HCT116 (cell line): Measurements from ENCODE around the gene SF3B5. TPM values are rescaled to one million over a fixed set of nuclear protein-coding genes. Genes with fewer than 3 reads are reported as not detected.

Experiments used
- ATAC-seq: fragments of 200-7000 bp; cut with Tn5 transposase; 2 replicates; pipeline ENCODE4 v1.9.1; 2020; ENCODE audit warnings: mild to moderate bottlenecking, moderate library complexity
- BruUV-seq: library from RNA; stranded (reverse); fragments of 400-500 nt; replicated peaks from 2 replicates; lab custom pipeline; 2021; lab: Mats Ljungman, UMichigan
- CTCF ChIA-PET: fragments of 300-600 bp; sonication (Branson Sonifier 250); formaldehyde crosslinking; loops from one replicate; lab custom pipeline; 2021; ENCODE audit warnings: antibody characterized with exemption; lab: Charles Lee
- POLR2A ChIA-PET: fragments of 300-600, 350-600 bp; sonication (Branson Sonifier 250); formaldehyde crosslinking; loops from one replicate; lab custom pipeline; 2021; ENCODE audit warnings: antibody characterized with exemption; lab: Charles Lee
- RAD21 ChIA-PET, 2 experiments: fragments of 300-600 bp; sonication (Branson Sonifier 250); formaldehyde crosslinking; loops; one replicate each; lab custom pipeline; 2023; ENCODE audit warnings: low total read pairs in 2 of 2; ENCODE audit not compliant: uncharacterized antibody in 2 of 2, unreplicated experiment in 2 of 2, low non-redundant PET in 1 of 2; lab: Charles Lee
- DNase-seq: peaks from one replicate; pipeline ENCODE4 v3.0.0-alpha.2; 2010; ENCODE audit warnings: low read depth, low spot score
- H2AFZ ChIP-seq: fragments of 200-600 bp; shearing (Covaris generic), sonication (generic); 2 replicates; pipeline ENCODE4 v1.6.1; 2017; ENCODE audit warnings: low read depth, mixed run types, mixed read lengths, antibody characterized with exemption, low read length; ENCODE audit not compliant: poor library complexity, severe bottlenecking
- H3K27ac ChIP-seq: 2 replicates; pipeline ENCODE4 v1.5.1; 2012; ENCODE audit warnings: low read depth, low read length
- H3K27me3 ChIP-seq: fragments of 200-600 bp; sonication (generic); 2 replicates; pipeline ENCODE4 v1.6.1; 2016; ENCODE audit warnings: mixed run types, low read length, mixed read lengths; ENCODE audit not compliant: insufficient read depth
- H3K36me3 ChIP-seq, 2 experiments: fragments of 200-500 bp in 1 of 2; fragments of 200-600 bp in 1 of 2; sonication (Bioruptor generic) in 1 of 2; sonication (generic) in 1 of 2; 2 replicates each; pipeline versions ENCODE4 v1.5.1 to v1.6.1; 2014 to 2016; ENCODE audit warnings: low read length in 2 of 2, inconsistent platforms in 1 of 2, mixed read lengths in 1 of 2, mixed run types in 1 of 2; ENCODE audit not compliant: insufficient read depth in 2 of 2, control insufficient read depth in 1 of 2
- H3K4me1 ChIP-seq, 2 experiments: fragments of 200-600 bp in 1 of 2; sonication (generic) in 1 of 2; 2 replicates each; pipeline versions ENCODE4 v1.5.1 to v1.6.1; 2012 to 2017; ENCODE audit warnings: low read length in 2 of 2, inconsistent platforms in 1 of 2, mild to moderate bottlenecking in 1 of 2, mixed read lengths in 1 of 2, mixed run types in 1 of 2, moderate library complexity in 1 of 2; ENCODE audit not compliant: insufficient read depth in 2 of 2, control insufficient read depth in 1 of 2
- H3K4me2 ChIP-seq: fragments of 200-600 bp; sonication (generic); 2 replicates; pipeline ENCODE4 v1.6.1; 2017; ENCODE audit warnings: mixed run types, low read length, mixed read lengths
- H3K4me3 ChIP-seq, 2 experiments: fragments of 200-600 bp in 1 of 2; sonication (generic) in 1 of 2; replicated peaks in 1 of 2; 2 replicates each; pipeline ENCODE4 v1.5.1; 2011 to 2016; ENCODE audit warnings: low read length in 2 of 2, control low read depth in 1 of 2, low read depth in 1 of 2, mild to moderate bottlenecking in 1 of 2, mixed read lengths in 1 of 2, mixed run types in 1 of 2
- H3K79me2 ChIP-seq: fragments of 200-600 bp; sonication (generic); 2 replicates; pipeline ENCODE4 v1.6.1; 2017; ENCODE audit warnings: mild to moderate bottlenecking, mixed run types, low read length, moderate library complexity, mixed read lengths; ENCODE audit not compliant: insufficient read depth
- H3K9ac ChIP-seq: fragments of 200-600 bp; sonication (generic); 2 replicates; pipeline ENCODE4 v1.6.1; 2016; ENCODE audit warnings: low read length, mixed read lengths
- H3K9me2 ChIP-seq: fragments of 200-600 bp; sonication (generic), shearing (Covaris generic); 2 replicates; pipeline ENCODE4 v1.6.1; 2017; ENCODE audit warnings: mixed run types, mild to moderate bottlenecking, moderate library complexity; ENCODE audit not compliant: insufficient read depth
- H3K9me3 ChIP-seq, 2 experiments: fragments of 200-500 bp in 1 of 2; fragments of 200-600 bp in 1 of 2; sonication (Bioruptor generic) in 1 of 2; sonication (generic) in 1 of 2; 2 replicates each; pipeline ENCODE4 v1.6.1; 2014 to 2017; ENCODE audit warnings: low read length in 2 of 2, mixed read lengths in 2 of 2, inconsistent platforms in 1 of 2, low read depth in 1 of 2, mild to moderate bottlenecking in 1 of 2, mixed run types in 1 of 2, moderate library complexity in 1 of 2; ENCODE audit not compliant: control insufficient read depth in 1 of 2, insufficient read depth in 1 of 2
- H4K20me1 ChIP-seq: fragments of 200-600 bp; sonication (generic), shearing (Covaris generic); 2 replicates; pipeline ENCODE4 v1.6.1; 2017; ENCODE audit warnings: mixed run types, mild to moderate bottlenecking, moderate library complexity; ENCODE audit not compliant: insufficient read depth
- ATF3 ChIP-seq: IDR thresholded peaks from 2 replicates; pipeline ENCODE4 v1.6.1; 2012
- CBX3 ChIP-seq: IDR thresholded peaks from 2 replicates; pipeline ENCODE4 v1.6.1; 2012; ENCODE audit warnings: low read depth
- EGR1 ChIP-seq: IDR thresholded peaks from 2 replicates; pipeline ENCODE4 v1.6.1; 2012; ENCODE audit warnings: low read depth
- ELF1 ChIP-seq: IDR thresholded peaks from 2 replicates; pipeline ENCODE4 v1.6.1; 2012; ENCODE audit warnings: low read depth, borderline replicate concordance
- EZH2 ChIP-seq: fragments of 200-600 bp; sonication (generic); IDR thresholded peaks from 2 replicates; pipeline ENCODE4 v1.6.1; 2017; ENCODE audit warnings: antibody characterized with exemption, mixed run types
- FOSL1 ChIP-seq: IDR thresholded peaks from 2 replicates; pipeline ENCODE4 v1.6.1; 2012; ENCODE audit warnings: low read depth
- JUND ChIP-seq: IDR thresholded peaks from 2 replicates; pipeline ENCODE4 v1.6.1; 2012
- POLR2AphosphoS5 ChIP-seq: IDR thresholded peaks from 2 replicates; pipeline ENCODE4 v1.6.1; 2011; ENCODE audit warnings: mild to moderate bottlenecking, low read depth, low read length, moderate library complexity
- RAD21 ChIP-seq: IDR thresholded peaks from 2 replicates; pipeline ENCODE4 v1.6.1; 2012; ENCODE audit warnings: low read depth, mild to moderate bottlenecking
- SIN3A ChIP-seq: IDR thresholded peaks from 2 replicates; pipeline ENCODE4 v1.6.1; 2012; ENCODE audit warnings: low read depth
- TCF7L2 ChIP-seq: IDR thresholded peaks from 2 replicates; pipeline ENCODE4 v1.7.0; 2011; ENCODE audit warnings: borderline replicate concordance, inconsistent platforms; ENCODE audit not compliant: insufficient read depth, insufficient read length; ENCODE audit errors: extremely low read depth
- YY1 ChIP-seq: IDR thresholded peaks from 2 replicates; pipeline ENCODE4 v1.6.1; 2011; ENCODE audit warnings: low read length, low read depth, moderate library complexity, mild to moderate bottlenecking; ENCODE audit not compliant: insufficient replicate concordance; ENCODE audit errors: extremely low read depth
- ZBTB33 ChIP-seq: IDR thresholded peaks from 2 replicates; pipeline ENCODE4 v1.6.1; 2011; ENCODE audit warnings: mild to moderate bottlenecking, low read length, moderate library complexity; ENCODE audit not compliant: insufficient replicate concordance; ENCODE audit errors: extremely low read depth
- ZFX ChIP-seq: fragments of 450-650 bp; IDR thresholded peaks from 2 replicates; pipeline ENCODE4 v1.6.1; 2017
- ZNF274 ChIP-seq: fragments of 200-500 bp; sonication (Bioruptor generic); IDR thresholded peaks from 2 replicates; pipeline ENCODE4 v1.6.1; 2014; ENCODE audit warnings: mild to moderate bottlenecking, low read depth, low read length, inconsistent platforms
- intact Hi-C: fragments of 100-400 bp; cut with micrococcal nuclease; formaldehyde crosslinking; loops from 2 replicates; pipeline ENCODE4 v1.10.0; 2022
- total RNA-seq: library from RNA; stranded (reverse); gene quantifications from one replicate; pipeline ENCODE4 v1.2.1, GENCODE V29; 2021; ENCODE audit not compliant: unreplicated experiment
- TF ChIP-seq, protein P1 (sequence below): IDR thresholded peaks from 2 replicates; pipeline ENCODE4 v1.6.1; 2012
- TF ChIP-seq, protein P2 (sequence below), 3 experiments: fragments of 200-600 bp in 1 of 3; sonication (generic) in 1 of 3; IDR thresholded peaks in 2 of 3; conservative IDR thresholded peaks in 1 of 3; 2 replicates each; pipeline ENCODE4 v1.5.1; 2012 to 2017; ENCODE audit warnings: low read depth in 2 of 3, low read length in 2 of 3, antibody characterized with exemption in 1 of 3, borderline replicate concordance in 1 of 3, control low read depth in 1 of 3, mild to moderate bottlenecking in 1 of 3, mixed read lengths in 1 of 3, mixed run types in 1 of 3, moderate library complexity in 1 of 3; ENCODE audit not compliant: insufficient read depth in 1 of 3

Gene SF3B5
- total RNA-seq, 1 experiment from 2014 or later: 173 TPM

DNA sequence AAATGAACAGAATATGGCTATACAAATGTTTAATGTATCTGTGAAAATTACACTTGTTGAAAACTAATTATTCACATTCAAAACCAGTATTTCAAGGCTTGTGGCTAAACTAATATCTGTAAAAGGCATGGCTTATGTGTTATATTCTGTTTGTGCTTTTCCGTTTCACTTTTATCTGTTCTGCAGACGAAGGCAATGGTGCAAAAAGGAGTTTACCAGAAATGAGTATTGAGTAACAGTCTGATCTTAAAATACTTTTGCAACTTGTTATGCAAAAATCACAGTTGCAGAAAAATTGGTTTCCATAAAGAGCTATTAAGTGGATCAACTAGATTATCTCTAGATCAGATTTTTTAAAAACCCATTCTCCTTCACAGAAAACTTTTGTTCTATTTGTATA is 45.5 kb upstream of the SF3B5 start:
- H3K27ac ChIP-seq: no peak overlapping the region
- no peak overlapping the region for H3K9ac ChIP-seq
- no peak overlapping the region for H3K4me2 ChIP-seq
- no peak for DNase-seq
- intact Hi-C loops: no loop called here
- H4K20me1 ChIP-seq: no peaks in the 10 kb centered on the region
- RAD21 ChIA-PET: no interaction called here
- H3K79me2 ChIP-seq: no peaks in the 10 kb centered on the region
- no peak overlapping the region for H3K4me3 ChIP-seq
- no peaks in the 10 kb centered on the region for H3K9me2 ChIP-seq
- no peaks in the 10 kb centered on the region for H3K27me3 ChIP-seq
- CTCF ChIA-PET: no interaction called here
- no peak for ATAC-seq
- no peaks in the 10 kb centered on the region for H3K9me3 ChIP-seq
- H2AFZ ChIP-seq: no peak overlapping the region
- TF ChIP-seq EGR1 (no peak), ZBTB33 (no peak), ELF1 (no peak), SIN3A (no peak), ZFX (no peak), TCF7L2 (no peak), YY1 (no peak), CBX3 (no peak), POLR2AphosphoS5 (no peak), FOSL1 (no peak), RAD21 (no peak), ATF3 (no peak), ZNF274 (no peak), EZH2 (no peak), JUND (no peak)
- TF ChIP-seq, protein P1, sequence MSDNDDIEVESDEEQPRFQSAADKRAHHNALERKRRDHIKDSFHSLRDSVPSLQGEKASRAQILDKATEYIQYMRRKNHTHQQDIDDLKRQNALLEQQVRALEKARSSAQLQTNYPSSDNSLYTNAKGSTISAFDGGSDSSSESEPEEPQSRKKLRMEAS: no peak
- TF ChIP-seq, protein P2, sequence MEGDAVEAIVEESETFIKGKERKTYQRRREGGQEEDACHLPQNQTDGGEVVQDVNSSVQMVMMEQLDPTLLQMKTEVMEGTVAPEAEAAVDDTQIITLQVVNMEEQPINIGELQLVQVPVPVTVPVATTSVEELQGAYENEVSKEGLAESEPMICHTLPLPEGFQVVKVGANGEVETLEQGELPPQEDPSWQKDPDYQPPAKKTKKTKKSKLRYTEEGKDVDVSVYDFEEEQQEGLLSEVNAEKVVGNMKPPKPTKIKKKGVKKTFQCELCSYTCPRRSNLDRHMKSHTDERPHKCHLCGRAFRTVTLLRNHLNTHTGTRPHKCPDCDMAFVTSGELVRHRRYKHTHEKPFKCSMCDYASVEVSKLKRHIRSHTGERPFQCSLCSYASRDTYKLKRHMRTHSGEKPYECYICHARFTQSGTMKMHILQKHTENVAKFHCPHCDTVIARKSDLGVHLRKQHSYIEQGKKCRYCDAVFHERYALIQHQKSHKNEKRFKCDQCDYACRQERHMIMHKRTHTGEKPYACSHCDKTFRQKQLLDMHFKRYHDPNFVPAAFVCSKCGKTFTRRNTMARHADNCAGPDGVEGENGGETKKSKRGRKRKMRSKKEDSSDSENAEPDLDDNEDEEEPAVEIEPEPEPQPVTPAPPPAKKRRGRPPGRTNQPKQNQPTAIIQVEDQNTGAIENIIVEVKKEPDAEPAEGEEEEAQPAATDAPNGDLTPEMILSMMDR (IDR thresholded peaks at IDR 0.05 in 2 of 3, conservative IDR thresholded peaks at IDR 0.05 in 1 of 3; ENCODE audit: borderline replicate concordance in 1 of 3, insufficient read depth in 1 of 3, low read depth in 2 of 3, low read length in 2 of 3): no peak
- no peaks in the 10 kb centered on the region for H3K36me3 ChIP-seq
- POLR2A ChIA-PET: no interaction called here
- BruUV-seq: no TSS peak
- no peaks in the 10 kb centered on the region for H3K4me1 ChIP-seq
